WTC11 (cell line): Measurements from ENCODE around the gene CNTN5. TPM values are rescaled to one million over a fixed set of nuclear protein-coding genes. Genes with fewer than 3 reads are reported as not detected.

Experiments used
- ATAC-seq: fragments of 200-7000 bp; cut with Tn5 transposase; 2 replicates; pipeline ENCODE4 v1.10.0; 2021; ENCODE audit warnings: mild to moderate bottlenecking, moderate library complexity
- CTCF ChIA-PET: fragments of 300-600 bp; sonication (Branson Sonifier 250); formaldehyde crosslinking; loops from one replicate; lab custom pipeline; 2021; ENCODE audit warnings: antibody characterized with exemption; lab: Charles Lee
- POLR2A ChIA-PET: fragments of 350-600 bp; sonication (Branson Sonifier 250); formaldehyde crosslinking; loops from one replicate; lab custom pipeline; 2021; ENCODE audit warnings: antibody characterized with exemption; lab: Charles Lee
- DNase-seq: peaks from one replicate; pipeline ENCODE4 v3.0.0; 2021; ENCODE audit warnings: low spot score
- H3K27ac Mint-ChIP-seq: 2 replicates; pipeline ENCODE4 v1.8.0; 2021; ENCODE audit warnings: mixed read lengths
- H3K27me3 Mint-ChIP-seq: 2 replicates; pipeline ENCODE4 v1.8.0; 2021; ENCODE audit warnings: low read depth, mild to moderate bottlenecking, moderate library complexity, mixed read lengths
- H3K36me3 Mint-ChIP-seq: 2 replicates; pipeline ENCODE4 v1.8.0; 2021; ENCODE audit warnings: mixed read lengths
- H3K4me1 Mint-ChIP-seq: 2 replicates; pipeline ENCODE4 v1.8.0; 2022; ENCODE audit warnings: mixed read lengths
- H3K4me3 Mint-ChIP-seq: 2 replicates; pipeline ENCODE4 v1.8.0; 2021; ENCODE audit warnings: mild to moderate bottlenecking, moderate library complexity, mixed read lengths
- H3K9me3 Mint-ChIP-seq: 2 replicates; pipeline ENCODE4 v1.8.0; 2021; ENCODE audit warnings: mixed read lengths
- GTF2I ChIP-seq: fragments of 250-450 bp; sonication (Bioruptor Pico); conservative IDR thresholded peaks from 2 replicates; pipeline ENCODE4 v1.4.0; 2021; ENCODE audit warnings: mild to moderate bottlenecking
- JAZF1 ChIP-seq: fragments of 250-450 bp; sonication (Bioruptor Pico); IDR thresholded peaks from 2 replicates; pipeline ENCODE4 v1.9.0; 2021; ENCODE audit warnings: moderate library complexity, mild to moderate bottlenecking, inconsistent platforms
- JUN ChIP-seq: sonication (generic); formaldehyde crosslinking; IDR thresholded peaks from 2 replicates; pipeline ENCODE4 v1.8.0; 2023; ENCODE audit warnings: mild to moderate bottlenecking, missing genetic modification reagents
- PRDM15 ChIP-seq: sonication (generic); formaldehyde crosslinking; IDR thresholded peaks from 2 replicates; pipeline ENCODE4 v1.8.0; 2022; ENCODE audit warnings: missing genetic modification reagents
- SMAD4 ChIP-seq: sonication (generic); formaldehyde crosslinking; IDR thresholded peaks from 2 replicates; pipeline ENCODE4 v1.8.0; 2022; ENCODE audit warnings: mild to moderate bottlenecking, missing genetic modification reagents
- STAT6 ChIP-seq: sonication (generic); formaldehyde crosslinking; conservative IDR thresholded peaks from 2 replicates; pipeline ENCODE4 v1.8.1; 2023; ENCODE audit warnings: mild to moderate bottlenecking, low read depth, missing genetic modification reagents, moderate library complexity
- TEAD4 ChIP-seq: sonication (generic); formaldehyde crosslinking; IDR thresholded peaks from 2 replicates; pipeline ENCODE4 v1.8.0; 2022; ENCODE audit warnings: mild to moderate bottlenecking, missing genetic modification reagents
- USF1 ChIP-seq: sonication (generic); formaldehyde crosslinking; IDR thresholded peaks from 2 replicates; pipeline ENCODE4 v1.8.0; 2022; ENCODE audit warnings: mild to moderate bottlenecking, missing genetic modification reagents
- ZMAT4 ChIP-seq: fragments of 250-450 bp; sonication (Bioruptor Pico); IDR thresholded peaks from 2 replicates; pipeline ENCODE4 v1.9.0; 2021; ENCODE audit warnings: mild to moderate bottlenecking
- ZNF138 ChIP-seq: sonication (generic); formaldehyde crosslinking; conservative IDR thresholded peaks from 2 replicates; pipeline ENCODE4 v1.8.1; 2022; ENCODE audit warnings: mild to moderate bottlenecking, moderate library complexity, missing genetic modification reagents
- ZNF416 ChIP-seq: fragments of 250-450 bp; sonication (Bioruptor Pico); IDR thresholded peaks from 2 replicates; pipeline ENCODE4 v1.9.0; 2021; ENCODE audit warnings: mild to moderate bottlenecking, inconsistent platforms
- ZNF512 ChIP-seq: sonication (generic); formaldehyde crosslinking; IDR thresholded peaks from 2 replicates; pipeline ENCODE4 v1.8.1; 2022; ENCODE audit warnings: missing genetic modification reagents, borderline replicate concordance
- total RNA-seq: library from RNA; stranded (reverse); gene quantifications from 3 replicates; pipeline ENCODE4 v1.2.3, GENCODE V29; 2021
- TF ChIP-seq, protein P1 (sequence below): sonication (generic); formaldehyde crosslinking; IDR thresholded peaks from 2 replicates; pipeline ENCODE4 v1.8.1; 2023; ENCODE audit warnings: mild to moderate bottlenecking, missing genetic modification reagents
- TF ChIP-seq, protein P2 (sequence below): fragments of 250-450 bp; sonication (Bioruptor Pico); conservative IDR thresholded peaks from 2 replicates; pipeline ENCODE4 v1.9.0; 2021; ENCODE audit warnings: mild to moderate bottlenecking
- TF ChIP-seq, protein P3 (sequence below): sonication (generic); formaldehyde crosslinking; IDR thresholded peaks from 2 replicates; pipeline ENCODE4 v1.8.1; 2022; ENCODE audit warnings: low read depth, missing genetic modification reagents, borderline replicate concordance
- TF ChIP-seq, protein P4 (sequence below): sonication (generic); formaldehyde crosslinking; IDR thresholded peaks from 2 replicates; pipeline ENCODE4 v1.8.1; 2023; ENCODE audit warnings: mild to moderate bottlenecking, missing genetic modification reagents, moderate library complexity

The CNTN5 gene
- total RNA-seq, 1 experiment from 2014 or later, result 0.07 TPM

GRCh38 chr11:99184146-99184545, 163.4 kb downstream of the CNTN5 start (continued):
- TF ChIP-seq TEAD4 (no peak), ZNF512 (no peak), JAZF1 (CRISPR knock-in tag) (no peak), ZNF416 (CRISPR knock-in tag) (no peak), SMAD4 (CRISPR knock-in tag) (no peak), JUN (CRISPR knock-in tag) (no peak), STAT6 (no peak), ZMAT4 (CRISPR knock-in tag) (no peak)
- TF ChIP-seq, protein P1, sequence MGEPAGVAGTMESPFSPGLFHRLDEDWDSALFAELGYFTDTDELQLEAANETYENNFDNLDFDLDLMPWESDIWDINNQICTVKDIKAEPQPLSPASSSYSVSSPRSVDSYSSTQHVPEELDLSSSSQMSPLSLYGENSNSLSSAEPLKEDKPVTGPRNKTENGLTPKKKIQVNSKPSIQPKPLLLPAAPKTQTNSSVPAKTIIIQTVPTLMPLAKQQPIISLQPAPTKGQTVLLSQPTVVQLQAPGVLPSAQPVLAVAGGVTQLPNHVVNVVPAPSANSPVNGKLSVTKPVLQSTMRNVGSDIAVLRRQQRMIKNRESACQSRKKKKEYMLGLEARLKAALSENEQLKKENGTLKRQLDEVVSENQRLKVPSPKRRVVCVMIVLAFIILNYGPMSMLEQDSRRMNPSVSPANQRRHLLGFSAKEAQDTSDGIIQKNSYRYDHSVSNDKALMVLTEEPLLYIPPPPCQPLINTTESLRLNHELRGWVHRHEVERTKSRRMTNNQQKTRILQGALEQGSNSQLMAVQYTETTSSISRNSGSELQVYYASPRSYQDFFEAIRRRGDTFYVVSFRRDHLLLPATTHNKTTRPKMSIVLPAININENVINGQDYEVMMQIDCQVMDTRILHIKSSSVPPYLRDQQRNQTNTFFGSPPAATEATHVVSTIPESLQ, result no peak

DNA sequence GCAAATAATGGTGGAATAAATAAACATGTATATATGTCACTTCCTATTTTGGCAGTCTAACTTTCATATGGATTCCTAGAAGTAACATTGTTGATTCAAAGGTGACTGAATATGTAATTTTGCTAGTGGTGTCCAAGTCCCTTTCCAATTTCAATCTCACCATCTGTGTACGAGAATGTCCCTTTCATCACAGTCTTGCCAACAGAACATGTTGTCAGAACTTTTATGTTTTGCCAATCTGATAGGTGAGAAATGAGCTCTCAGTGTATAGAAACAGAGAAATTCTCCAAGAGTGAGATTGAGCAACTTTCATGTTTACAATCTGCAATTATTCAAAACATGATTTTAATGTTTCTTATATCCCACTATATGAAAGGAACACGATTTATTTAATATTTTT, 167.5 kb downstream of the CNTN5 start:
- no peaks in the 10 kb centered on the region for H3K9me3 Mint-ChIP-seq
- H3K4me1 Mint-ChIP-seq, result peaks cover 23% of the 10 kb centered on the region
- no peak overlapping the region for H3K4me3 Mint-ChIP-seq
- POLR2A ChIA-PET, result no interaction called here
- no peak for TF ChIP-seq USF1 (CRISPR knock-in tag)
- TF ChIP-seq GTF2I (CRISPR knock-in tag), result no peak
- TF ChIP-seq, protein P2, sequence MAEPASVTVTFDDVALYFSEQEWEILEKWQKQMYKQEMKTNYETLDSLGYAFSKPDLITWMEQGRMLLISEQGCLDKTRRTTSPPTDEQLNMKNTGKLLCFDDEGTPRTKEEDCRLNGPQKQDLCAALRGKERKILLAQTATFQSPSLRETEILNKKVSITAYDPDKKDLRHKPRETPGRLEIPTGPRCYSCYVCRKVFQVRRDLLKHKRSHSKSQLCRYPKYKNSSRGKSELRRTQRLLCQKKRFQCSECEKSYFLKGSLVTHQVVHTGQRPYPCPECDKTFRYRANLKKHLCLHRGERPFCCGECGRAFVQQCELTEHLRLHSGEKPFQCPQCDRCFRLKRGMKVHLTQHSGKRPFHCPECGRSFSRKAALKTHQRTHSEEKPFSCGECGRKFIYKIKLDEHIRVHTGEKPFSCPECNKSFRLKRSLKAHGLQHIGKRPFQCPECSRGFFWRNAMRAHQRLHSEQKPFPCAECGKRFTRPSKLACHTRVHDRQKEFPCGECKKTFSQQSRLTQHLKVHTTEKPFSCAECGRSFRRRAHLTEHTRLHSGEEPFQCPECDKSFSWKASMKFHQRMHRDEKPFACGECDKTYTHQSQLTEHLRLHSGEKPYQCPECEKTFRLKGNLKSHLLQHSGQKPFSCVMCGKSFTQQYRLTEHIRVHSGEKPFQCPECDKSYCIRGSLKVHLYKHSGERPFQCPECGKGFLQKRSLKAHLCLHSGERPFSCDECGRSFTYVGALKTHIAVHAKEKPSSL (CRISPR knock-in tag), result no peak
- CTCF ChIA-PET, result no interaction called here
- DNase-seq, result no peak
- no peak for ATAC-seq
- H3K36me3 Mint-ChIP-seq, result no peaks in the 10 kb centered on the region
- H3K27ac Mint-ChIP-seq, result no peak overlapping the region
- H3K27me3 Mint-ChIP-seq, result no peaks in the 10 kb centered on the region

- DNase-seq (no peak), ATAC-seq (no peak)
- Mint-ChIP-seq H3K4me1 (peaks cover 37% of the 10 kb centered on the region), H3K4me3 (no peak overlapping the region), H3K27me3 (no peaks in the 10 kb centered on the region), H3K36me3 (no peaks in the 10 kb centered on the region), H3K9me3 (no peaks in the 10 kb centered on the region), H3K27ac (no peak overlapping the region)
- ChIA-PET CTCF (no interaction called here), POLR2A (no interaction called here)
- no peak for TF ChIP-seq ZNF512
- no peak for TF ChIP-seq ZNF138 (CRISPR knock-in tag)
- TF ChIP-seq, protein P3, sequence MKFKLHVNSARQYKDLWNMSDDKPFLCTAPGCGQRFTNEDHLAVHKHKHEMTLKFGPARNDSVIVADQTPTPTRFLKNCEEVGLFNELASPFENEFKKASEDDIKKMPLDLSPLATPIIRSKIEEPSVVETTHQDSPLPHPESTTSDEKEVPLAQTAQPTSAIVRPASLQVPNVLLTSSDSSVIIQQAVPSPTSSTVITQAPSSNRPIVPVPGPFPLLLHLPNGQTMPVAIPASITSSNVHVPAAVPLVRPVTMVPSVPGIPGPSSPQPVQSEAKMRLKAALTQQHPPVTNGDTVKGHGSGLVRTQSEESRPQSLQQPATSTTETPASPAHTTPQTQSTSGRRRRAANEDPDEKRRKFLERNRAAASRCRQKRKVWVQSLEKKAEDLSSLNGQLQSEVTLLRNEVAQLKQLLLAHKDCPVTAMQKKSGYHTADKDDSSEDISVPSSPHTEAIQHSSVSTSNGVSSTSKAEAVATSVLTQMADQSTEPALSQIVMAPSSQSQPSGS, result no peak
- TF ChIP-seq, protein P4, sequence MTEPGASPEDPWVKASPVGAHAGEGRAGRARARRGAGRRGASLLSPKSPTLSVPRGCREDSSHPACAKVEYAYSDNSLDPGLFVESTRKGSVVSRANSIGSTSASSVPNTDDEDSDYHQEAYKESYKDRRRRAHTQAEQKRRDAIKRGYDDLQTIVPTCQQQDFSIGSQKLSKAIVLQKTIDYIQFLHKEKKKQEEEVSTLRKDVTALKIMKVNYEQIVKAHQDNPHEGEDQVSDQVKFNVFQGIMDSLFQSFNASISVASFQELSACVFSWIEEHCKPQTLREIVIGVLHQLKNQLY, result no peak
- no peak for TF ChIP-seq PRDM15
Observed at GRCh38 chr11:99192716-99193115, 172.0 kb downstream of the CNTN5 start.
